HCT116 (cell line): ENCODE results near the gene AOPEP.

Experiments
- CEBPB ChIP-seq: IDR thresholded peaks from 2 replicates; pipeline ENCODE4 v1.6.1; 2012; ENCODE audit warnings: low read depth
- EZH2 ChIP-seq: fragments of 200-600 bp; sonication (generic); IDR thresholded peaks from 2 replicates; pipeline ENCODE4 v1.6.1; 2017; ENCODE audit warnings: antibody characterized with exemption, mixed run types
- TF ChIP-seq, protein P1 (sequence below), 3 experiments: fragments of 200-600 bp in 1 of 3; sonication (generic) in 1 of 3; IDR thresholded peaks in 2 of 3; conservative IDR thresholded peaks in 1 of 3; 2 replicates each; pipeline ENCODE4 v1.5.1; 2012 to 2017; ENCODE audit warnings: low read depth in 2 of 3, low read length in 2 of 3, antibody characterized with exemption in 1 of 3, borderline replicate concordance in 1 of 3, control low read depth in 1 of 3, mild to moderate bottlenecking in 1 of 3, mixed read lengths in 1 of 3, mixed run types in 1 of 3, moderate library complexity in 1 of 3; ENCODE audit not compliant: insufficient read depth in 1 of 3

DNA sequence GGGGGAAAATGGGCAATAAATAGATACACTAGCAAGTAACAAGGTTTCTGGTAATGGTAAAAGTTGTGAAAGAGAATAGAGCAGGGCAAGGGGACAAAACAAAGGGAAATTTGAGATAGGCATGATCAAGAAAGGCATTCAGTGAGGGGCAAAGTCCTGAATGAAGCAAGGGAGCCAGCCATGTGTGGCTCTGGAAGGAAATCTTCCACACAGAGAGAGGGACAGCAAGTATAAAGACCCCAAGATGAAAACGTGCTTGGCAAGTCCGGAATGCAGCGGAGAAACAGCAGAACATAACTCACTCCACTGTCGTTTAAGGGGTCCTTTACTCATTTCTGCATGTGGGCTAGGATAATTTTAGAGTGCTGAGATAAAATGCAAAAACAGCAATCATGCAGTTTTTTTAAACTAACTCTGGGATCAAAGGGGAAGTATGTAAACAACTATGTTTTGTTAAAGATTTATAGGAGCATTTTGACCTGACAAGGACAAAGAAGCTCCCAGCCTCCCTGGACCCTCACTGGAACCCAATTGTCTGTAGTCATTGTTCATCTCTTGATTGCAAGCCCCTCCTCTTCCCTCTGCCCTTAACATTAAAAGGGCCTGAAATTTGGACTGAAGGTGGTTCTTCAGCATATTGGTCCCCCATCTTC is 22.9 kb upstream of the AOPEP start:
- no peak for TF ChIP-seq EZH2
- TF ChIP-seq, protein P1, sequence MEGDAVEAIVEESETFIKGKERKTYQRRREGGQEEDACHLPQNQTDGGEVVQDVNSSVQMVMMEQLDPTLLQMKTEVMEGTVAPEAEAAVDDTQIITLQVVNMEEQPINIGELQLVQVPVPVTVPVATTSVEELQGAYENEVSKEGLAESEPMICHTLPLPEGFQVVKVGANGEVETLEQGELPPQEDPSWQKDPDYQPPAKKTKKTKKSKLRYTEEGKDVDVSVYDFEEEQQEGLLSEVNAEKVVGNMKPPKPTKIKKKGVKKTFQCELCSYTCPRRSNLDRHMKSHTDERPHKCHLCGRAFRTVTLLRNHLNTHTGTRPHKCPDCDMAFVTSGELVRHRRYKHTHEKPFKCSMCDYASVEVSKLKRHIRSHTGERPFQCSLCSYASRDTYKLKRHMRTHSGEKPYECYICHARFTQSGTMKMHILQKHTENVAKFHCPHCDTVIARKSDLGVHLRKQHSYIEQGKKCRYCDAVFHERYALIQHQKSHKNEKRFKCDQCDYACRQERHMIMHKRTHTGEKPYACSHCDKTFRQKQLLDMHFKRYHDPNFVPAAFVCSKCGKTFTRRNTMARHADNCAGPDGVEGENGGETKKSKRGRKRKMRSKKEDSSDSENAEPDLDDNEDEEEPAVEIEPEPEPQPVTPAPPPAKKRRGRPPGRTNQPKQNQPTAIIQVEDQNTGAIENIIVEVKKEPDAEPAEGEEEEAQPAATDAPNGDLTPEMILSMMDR (IDR thresholded peaks at IDR 0.05 in 2 of 3, conservative IDR thresholded peaks at IDR 0.05 in 1 of 3; ENCODE audit: borderline replicate concordance in 1 of 3, insufficient read depth in 1 of 3, low read depth in 2 of 3, low read length in 2 of 3), result no peak
- no peak for TF ChIP-seq CEBPB
